Measurements from ENCODE around the gene TTYH3.

TTYH3 gene

DNA sequence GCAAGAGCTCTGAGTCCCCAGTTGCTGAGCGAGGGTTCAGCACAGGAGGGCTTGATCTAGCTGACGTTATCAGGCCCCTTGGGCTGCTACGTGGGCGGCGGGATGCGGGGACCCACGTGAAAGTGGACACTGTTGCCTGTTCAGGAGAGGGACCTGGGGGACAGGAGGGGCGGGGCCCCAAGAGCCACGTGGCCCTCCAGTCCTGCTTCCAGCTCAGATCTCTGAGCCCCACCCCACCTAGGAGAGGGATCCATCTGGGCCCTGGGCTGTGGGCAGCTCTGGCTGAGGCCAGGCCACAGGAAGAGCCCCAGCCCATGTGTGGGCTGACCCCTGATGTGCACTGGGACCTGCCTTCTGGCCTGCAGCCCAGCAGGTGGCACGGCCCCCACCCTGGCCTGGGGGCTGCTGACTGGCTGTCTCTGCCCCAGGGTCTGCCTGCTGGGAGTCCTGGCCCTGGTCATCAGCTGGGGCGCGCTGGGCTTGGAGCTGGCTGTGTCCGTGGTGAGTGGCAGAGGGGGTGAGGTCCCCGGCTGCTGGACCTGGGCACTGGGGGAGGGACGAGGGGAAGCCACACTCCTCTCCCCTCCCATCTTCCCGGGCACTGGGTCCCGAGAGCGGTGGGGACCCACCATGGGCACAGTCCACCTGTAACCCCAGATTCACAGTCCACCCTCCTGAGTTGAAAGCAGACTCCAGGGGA is 17.5 kb downstream of the TTYH3 start:
- no peak for DNase-seq (ENCODE audit: low read depth)

DNA sequence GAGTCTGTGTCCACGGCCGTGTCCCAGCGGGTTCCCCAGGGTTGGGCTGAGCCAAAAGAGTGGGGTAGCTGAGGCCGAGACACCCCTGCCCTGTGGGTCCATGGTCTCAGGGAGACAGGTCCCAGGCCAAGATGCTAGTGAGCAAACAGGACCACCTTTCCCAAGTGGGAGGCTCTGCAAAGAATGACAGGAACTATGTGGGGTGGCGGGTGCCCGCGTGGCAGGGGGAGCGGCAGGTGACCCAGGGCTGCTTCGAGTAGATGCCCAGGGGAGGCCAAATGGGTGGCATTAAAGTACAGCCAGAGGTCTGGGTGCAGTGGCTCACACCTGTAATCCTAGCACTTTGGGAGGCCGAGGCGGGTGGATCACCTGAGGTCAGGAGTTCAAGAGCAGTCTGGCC is 18.2 kb downstream of the TTYH3 start:
- DNase-seq (ENCODE audit: low read depth): no peak

DNA sequence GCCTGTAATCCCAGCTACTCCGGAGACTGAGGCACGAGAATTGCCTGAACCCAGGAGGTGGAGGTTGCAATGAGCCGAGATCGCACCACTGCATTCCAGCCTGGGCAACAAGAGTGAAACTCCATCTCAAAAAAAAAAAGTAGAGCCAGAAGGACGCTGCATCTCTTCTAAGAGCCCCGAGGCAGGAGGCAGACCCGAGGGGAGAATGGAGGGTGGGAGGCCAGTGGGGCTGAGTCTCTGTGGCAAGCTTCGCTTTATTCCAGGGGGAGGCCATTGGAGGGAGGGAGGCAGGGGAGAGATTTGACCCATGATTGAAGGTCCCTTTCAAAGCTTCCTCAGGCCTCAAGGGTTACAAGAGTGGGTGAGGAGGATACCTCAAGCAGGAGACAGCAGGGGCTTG is 18.7 kb downstream of the TTYH3 start:
- DNase-seq (ENCODE audit: low read depth): no peak

DNA sequence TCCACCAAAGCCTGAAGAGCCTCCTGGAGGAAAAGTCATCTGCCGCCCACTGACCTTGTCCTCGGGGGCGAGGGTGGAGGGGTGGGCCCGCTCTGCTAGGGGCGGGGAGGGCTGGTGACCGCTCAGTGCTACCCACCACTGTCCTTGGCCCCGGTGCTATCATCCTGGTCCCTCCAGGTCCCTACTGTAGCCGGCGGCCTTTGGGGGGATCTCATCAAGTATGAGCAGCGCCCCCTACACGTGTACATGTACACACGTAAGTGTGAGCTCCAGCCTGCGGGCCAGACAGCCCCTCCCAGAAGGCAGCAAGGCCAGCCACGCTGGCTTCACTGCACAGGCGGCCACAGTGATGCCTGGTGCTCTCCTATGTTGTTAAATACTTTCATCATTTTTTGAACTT is 19.6 kb downstream of the TTYH3 start:
- DNase-seq (ENCODE audit: low read depth): no peak

DNA sequence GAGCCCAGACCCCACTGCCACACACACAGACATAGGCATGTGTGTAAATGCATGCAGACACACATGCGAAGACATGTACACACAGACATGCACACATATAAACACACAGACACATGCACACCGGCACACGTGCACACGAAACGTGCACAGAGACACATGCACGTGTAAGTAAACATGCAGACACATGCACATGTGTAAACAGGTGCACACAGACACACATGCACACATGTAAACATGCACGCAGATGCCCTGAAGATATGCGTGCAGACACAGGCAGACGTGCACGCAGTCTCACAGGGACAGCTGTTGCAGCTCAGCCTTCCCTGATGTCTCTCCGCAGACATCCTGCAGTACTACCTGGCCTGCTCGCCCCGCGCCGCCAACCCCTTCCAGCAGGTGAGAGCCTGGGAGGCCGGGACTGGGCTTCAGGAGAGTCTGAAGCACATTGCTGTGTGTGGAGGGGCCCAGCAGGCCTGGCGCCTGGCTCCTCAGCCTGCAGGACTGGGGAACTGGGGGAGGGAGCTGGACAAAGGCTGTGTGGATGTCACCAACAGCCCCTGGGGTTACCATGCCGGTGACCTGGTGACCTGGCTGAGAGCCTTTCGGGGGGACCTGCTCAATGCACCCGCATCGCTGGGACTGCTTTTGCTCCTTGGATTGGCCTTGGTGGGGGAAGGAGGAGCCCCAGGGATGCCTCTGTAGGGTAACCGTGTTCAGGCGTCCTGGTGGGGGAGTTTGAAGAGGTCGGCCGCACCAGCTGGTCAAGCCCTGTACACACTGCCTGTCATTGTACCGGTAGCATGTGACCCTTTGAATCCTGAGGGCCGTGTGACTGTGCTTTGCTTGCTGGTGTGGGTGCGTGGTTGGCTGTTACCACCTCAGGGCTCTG is 20.3 kb downstream of the TTYH3 start:
- DNase-seq (ENCODE audit: low read depth): no peak

DNA sequence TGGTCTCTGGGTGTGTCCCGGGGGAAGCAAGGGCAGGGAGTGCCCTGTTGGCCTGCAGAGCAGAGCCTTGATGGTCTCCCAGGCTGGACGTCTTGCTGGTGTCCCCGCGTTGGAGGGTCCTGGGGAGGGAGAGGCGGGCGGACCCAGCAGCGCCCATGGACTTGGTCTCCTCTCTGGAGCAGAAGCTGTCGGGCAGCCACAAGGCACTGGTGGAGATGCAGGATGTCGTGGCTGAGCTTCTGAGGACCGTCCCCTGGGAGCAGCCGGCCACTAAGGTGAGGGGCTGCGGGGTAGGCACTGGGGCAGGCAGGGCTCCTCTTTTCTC is 20.9 kb downstream of the TTYH3 start:
- no peak for DNase-seq (ENCODE audit: low read depth)

DNA sequence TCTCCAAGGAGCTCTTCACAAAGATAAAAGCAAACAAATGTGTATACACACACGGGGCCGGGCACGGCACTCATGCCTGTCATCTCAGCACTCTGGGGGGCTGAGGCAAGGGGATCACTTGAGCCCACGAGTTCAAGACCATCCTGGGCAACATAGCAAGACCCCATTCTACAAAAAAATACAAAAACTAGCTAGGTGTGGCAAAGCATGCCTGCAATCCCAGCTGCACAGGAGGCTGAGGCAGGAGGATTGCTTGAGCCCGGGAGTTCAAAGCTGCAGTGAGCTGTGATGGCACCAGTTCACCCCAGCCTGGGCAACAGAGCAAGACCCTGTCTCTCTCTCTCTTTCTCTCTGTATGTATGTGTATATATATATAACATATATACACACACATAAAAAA is 22.3 kb downstream of the TTYH3 start:
- DNase-seq (ENCODE audit: low read depth): no peak

DNA sequence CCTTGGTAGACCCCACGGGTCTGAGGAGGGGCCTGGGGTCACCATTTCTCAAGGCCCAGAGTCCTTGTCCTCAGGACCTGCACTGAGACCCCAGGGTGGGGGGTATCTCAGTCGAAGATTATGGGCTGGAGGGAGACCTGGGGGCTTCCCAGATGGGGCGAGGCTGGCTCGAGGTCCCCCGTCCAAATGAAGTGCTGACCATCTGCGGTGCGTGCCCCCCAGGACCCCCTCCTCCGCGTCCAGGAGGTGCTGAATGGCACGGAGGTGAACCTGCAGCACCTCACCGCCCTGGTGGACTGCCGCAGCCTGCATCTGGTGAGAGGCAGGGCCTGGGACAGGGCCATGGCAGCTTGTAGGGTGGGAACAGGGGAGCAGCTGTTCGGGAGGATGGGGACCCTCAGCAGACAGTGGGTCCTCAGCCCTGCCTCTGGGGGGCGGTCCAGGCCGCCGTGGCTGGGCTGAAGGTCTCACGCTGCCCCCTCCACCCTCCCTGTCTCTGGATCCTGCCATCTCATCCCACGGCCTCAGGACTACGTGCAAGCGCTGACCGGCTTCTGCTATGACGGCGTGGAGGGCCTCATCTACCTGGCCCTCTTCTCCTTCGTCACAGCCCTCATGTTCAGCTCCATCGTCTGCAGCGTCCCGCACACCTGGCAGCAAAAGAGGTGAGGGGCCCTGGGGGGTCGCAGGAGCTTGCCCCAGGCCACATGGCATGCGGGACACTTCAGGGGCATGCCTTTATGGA is 24.3 kb downstream of the TTYH3 start:
- no peak for DNase-seq (ENCODE audit: low read depth)

DNA sequence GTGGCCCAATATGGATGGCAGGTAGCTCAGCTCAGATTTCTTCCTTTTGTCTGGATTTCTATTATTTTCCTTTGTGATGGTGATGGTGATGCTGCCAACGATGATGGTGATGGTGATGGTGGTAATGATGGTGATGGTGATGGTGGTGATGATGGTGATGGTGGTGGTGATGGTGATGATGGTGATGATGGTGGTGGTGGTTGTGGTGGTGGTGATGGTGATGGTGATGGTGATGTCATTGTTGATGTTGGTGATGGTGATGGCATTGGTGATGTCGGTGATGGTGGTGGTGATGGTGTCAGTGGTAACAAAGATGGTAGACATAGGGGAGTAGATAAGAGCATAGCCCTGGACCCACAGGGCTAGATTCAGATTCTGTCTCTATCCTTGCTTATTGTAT is 25.4 kb downstream of the TTYH3 start:
- no peak for DNase-seq (ENCODE audit: low read depth)

DNA sequence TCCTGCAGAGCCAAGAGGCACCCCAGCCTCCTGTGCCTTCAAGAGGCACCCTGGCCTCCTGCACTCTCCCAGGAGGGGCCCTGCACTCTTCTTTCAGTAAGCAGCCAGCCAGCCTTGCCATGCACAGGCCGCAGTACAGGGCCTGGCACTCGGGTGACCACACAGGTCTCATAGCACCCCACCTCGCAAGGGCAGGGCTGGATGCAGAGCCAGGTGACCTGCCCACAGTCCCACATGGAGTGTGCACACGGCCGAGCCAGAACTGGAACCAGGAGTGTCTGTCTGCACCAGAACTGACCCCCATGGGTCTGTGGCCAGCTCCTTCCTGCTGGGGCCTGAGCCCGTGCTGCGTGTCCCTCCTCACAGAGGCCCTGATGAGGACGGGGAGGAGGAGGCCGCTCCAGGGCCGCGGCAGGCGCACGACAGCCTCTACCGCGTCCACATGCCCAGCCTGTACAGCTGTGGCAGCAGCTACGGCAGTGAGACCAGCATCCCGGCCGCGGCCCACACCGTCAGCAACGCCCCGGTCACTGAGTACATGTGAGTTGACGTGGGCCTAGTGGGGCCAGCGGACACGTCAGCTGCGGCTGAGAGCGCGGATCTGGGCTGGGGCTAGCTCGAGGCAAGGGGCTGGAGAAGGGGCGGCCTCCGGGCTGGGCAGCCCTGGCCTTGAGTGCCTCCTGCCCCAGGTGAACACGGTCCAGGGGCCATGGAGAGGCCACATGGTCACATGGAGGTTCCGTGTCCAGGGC is 26.3 kb downstream of the TTYH3 start:
- DNase-seq (ENCODE audit: low read depth): no peak

DNA sequence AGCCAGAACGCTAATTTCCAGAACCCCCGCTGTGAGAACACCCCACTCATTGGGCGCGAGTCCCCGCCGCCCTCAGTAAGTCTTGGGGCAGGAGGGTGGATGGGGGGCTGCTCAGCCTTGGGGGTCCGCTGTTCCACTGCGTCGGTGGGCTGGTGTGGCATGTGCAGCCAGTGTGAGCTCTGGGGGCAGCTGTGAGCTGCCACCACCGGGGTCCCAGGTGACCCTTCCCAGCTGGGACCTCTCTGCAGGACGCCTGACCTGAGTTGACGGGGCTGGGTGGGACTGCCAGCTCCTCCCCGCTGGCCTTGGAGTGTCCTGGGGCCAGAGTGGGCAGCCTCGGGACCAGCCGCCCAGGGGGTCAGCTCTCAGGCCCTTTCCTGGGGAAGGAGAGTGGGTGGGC is 27.2 kb downstream of the TTYH3 start:
- no peak for DNase-seq (ENCODE audit: low read depth)

DNA sequence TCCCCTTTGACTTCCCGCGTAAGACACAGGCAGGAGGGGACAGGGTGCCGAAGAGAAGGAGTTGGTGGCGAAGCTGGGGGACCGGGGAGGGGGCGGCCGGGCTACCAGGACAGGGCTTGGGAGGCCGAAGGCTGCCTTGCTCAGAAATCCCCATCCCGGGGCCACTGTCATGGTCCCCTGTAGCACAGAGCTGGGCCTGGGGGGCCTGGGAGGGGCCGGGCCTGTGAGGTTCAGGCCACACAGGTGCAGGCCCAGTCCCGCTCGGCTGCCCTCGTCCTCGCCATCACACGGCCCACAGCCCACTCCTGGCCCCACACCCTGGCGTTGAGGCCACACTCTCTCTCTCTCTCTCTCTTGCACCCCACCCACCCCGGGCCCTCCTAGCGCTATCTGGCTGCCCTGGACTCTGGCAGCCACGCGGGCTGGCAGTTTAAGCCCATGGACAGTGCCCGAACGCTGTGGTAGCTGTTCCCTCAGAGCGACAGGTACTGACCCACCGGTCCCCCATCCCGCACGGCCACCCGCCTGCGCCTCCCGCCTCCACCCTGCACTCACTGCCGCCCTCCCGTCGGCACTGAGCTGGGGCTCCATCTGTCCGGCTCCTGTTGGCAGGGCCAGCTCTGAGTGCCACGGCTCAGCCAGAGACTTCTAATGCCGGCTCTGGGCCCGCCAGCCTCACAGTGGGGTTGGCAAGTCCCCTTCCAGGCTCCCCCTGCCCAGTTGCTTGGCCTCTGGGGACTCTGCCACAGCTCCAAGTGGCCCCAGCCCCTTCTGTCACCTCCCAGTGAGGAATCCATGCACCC is 28.0 kb downstream of the TTYH3 start:
- no peak for DNase-seq (ENCODE audit: low read depth)

DNA sequence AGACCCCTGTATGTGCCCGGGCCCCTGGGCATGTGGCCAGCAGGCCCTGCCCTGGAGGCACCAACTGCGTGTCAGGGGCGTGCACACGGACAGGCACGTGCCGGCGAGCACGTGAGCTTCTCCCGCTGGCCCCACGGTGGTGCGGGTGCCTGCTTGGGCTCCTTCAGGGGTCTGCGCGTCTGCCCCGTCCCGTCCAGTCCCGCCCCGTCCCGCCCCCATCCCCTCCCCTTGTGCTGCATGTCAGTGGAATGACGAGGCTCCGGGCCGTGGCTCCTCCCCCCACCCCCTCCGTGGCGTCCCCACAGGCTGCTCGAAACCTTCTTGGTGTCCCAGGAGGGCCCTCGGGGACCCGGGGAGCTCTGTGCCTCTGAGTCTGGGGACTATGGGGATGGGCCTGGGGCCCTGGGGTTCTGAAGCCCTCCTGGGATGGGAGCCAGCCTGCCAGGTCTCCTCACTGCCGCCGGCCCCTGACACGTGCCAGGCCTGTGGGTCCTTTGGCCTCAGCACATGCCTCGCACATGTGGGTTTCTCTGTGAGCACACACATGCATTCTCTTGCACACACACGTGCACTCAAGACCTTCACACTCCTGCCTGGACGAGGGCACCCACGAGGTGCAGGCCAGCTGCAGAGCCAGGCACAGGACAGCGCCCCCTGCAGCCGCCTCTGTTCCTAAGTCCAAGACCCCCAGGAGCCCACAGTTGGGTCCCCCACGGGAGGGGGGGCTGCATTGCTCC is 28.7 kb downstream of the TTYH3 start:
- no peak for DNase-seq (ENCODE audit: low read depth)

DNA sequence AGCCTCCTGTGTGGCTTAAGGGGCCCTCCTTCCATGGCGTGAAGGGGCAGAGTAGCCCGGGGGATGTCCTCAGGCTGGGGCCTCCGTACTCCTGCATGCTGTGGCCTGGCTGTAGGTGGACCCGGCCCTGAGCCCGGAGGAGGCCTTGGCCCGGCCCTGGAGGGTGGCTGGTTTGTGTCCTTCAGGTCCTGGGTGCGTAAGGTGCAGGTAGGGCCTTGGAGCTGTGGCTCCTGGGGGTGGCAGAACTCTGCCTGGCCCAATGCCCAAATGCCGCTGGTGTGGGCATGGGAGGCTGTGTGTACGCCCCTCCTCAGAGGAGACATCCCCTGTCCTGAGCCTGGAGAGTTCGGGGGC is 29.3 kb downstream of the TTYH3 start:
- no peak for DNase-seq (ENCODE audit: low read depth)

DNA sequence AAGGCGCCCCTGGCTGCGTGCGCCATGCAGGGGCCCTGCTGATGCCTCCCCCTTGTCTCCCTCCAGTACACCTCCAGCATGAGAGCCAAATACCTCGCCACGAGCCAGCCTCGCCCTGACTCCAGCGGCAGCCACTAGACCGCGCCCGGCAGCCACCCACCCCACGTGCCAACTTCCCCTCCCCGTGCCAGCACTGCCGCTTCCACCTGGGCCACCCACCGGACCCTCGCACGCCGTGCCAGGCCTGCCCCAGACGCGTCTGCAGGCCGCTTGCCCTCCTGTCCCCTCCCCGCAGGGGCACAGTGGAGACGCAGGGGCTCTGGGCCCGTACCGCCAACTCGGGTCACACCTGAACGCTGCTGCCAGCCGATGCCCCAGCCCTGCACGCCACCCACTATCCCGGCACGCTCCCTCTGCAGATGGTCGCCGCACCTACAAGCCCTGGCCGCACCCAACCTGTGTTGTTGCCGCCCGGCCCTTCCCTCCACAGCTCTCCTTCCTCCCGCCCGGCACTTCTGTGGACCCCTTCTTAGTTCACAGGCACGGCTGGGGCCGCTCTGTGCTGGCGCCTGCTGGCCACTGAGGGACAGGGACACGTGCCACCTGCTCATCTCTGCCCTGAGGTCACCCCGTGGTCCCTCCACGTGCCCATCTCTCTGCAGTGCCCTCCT is 30.0 kb downstream of the TTYH3 start:
- DNase-seq (ENCODE audit: low read depth): no peak

DNA sequence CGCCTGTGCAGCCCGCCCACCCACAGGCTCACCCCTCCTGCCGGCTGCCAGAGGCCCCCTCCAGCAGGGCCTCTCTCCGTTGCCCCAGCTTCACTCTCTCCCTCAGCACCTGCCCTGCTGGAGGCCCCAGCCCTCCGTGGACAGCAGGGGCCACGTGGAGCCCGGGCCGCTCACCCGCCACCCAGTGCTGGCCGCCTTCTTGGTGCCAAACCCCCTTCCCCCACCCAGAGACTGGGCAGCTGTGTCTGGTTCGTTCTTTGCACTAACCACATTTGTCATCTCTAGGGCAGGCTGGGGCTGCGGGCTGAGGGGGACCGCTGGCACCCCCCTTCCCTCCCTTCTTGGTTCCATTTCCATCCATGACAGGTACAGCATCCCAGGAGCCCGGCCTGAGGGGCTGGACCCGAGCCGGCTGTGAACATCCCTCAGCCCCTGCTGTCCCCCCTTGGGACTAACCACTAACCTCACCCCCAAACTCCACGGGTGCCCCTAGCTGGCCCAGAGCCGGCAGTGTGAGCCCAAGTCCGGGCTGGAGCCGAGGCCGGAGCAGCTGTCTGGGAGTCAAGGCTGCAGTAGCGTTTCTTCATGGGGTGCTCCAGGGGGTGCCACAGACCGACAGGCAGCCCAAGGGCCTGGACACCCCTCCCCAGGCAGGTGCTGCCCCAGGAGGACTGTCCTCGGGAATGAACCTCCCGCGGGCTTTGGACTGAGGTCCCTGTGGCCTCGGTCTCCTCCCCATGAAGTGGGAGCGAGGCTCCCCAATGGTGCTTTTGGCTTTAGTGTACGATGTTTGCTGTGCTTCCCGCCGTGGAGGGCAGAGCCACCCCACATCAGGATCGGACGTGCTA is 30.7 kb downstream of the TTYH3 start:
- no peak for DNase-seq (ENCODE audit: low read depth)

DNA sequence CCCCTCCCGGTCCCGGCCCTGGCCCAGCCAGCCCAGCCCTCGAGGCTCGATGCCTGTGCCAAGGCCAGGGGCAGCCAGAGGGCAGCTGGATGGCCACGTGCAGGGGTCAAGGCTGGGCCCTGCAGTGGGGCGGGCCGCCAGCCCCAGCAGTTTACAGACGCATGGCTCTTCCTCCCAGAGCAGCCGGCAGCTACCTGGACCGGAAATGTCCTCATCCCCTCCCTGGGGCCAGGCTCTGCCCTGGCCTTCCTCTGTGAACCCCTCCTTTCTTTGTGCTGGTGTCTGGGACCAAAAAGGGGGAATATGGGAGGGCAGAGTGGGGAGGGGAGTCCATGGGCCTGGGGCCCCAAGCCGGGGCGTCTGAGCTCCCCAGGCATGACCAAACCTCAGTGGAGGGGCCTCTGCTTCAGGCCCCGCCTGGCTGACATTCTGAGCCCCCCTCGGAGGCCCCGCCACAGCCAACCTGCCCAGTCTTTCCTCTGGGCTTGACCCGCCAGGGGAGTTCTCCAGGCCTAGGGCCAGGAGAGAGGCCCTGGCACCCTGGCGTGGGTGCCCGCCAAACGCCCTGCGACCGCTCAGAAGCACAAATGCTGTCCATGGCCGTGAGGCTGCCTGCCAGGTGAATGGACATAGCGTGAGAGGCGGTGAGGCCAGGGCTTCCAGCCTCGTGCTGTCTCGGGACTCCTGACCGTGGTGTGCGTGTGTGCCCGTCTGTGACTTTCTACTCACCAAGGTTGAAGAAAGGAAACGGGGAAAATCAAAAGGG is 31.5 kb downstream of the TTYH3 start:
- DNase-seq (ENCODE audit: low read depth): no peak

DNA sequence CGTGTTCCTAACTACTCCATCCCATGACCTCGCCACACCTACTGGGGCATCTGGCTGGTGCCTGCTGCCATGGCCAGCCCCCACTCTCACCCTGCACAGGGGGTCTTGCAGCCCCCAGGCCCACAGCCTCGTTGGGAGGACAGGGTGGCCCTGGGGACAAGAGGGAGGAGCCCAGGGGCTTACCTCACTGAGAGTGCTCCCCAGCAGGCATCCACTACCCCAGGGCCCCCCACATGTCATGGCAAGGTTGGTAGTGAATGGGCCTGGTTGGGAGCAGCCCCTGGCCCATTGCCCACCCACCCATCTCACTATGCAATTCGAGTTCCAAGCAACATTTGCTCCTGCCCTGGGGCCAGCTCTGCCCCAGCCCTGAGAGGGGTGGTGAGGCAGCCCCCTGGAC is 32.2 kb downstream of the TTYH3 start:
- no peak for DNase-seq (ENCODE audit: low read depth)

DNA sequence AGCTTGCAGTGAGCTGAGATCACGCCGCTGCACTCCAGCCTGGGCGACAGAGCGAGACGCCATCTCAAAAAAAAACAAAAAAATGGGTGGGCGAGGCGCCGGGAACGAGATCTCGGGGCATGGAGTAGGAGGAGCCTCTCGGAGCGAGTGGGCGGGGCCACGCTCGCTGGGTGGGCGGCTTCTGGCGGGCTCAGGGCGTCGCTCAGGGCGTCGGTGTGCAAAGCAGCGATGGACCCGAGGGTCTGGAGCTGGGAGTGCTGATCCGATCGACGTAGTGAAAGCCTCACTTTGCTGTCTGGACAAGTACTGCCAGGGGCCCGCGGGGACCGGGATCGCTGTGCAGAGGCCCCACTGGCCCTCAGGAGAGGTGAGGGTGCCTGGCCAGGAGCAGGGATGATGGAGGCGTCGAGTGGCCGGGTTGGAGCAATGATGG is 33.6 kb downstream of the TTYH3 start:
- DNase-seq (ENCODE audit: low read depth): no peak
